HG03280 (cell line): Measurements from ENCODE around the gene CYTH3.
"Not testable (repeated sequence)": the region's sequence is repeated elsewhere in the genome, so short reads cannot be mapped to it uniquely, and the experiment has no call there.

Source experiments
- ATAC-seq: cut with Tn5 transposase; IDR thresholded peaks from one replicate; pipeline ENCODE4 v1.9.1; 2021; ENCODE audit warnings: mild to moderate bottlenecking, moderate library complexity; ENCODE audit not compliant: unreplicated experiment

Gene CYTH3

DNA sequence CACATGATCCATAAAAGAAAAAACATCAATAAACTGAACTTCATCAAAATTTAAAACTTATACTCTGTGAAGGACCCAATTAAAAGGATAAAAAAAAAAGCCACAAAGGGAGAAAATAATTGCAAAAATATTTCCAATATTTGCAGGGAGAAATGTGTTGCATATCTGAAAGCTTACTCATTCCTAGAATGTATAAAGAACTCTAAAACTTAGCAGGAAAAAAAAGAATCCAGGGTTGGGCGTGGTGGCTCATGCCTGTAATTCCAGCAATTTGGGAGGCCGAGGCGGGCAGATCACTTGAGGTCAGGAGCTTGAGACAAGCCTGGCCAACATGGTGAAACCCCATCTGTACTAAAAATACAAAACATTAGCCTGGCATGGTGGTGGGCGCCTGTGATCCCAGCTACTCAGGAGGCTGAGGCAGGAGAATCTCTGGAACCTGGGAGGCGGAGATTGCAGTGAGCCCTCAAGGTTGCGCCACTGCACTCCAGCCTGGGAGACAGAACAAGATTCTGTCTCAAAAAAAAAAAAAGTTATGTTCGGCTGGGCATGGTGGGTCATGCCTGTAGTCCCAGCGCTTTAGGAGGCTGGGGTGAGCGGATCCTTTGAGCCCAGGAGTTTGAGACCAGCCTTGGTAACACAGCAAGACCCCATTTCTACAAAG lies 11.1 kb upstream of the CYTH3 start:
- ATAC-seq = not testable (repeated sequence)

DNA sequence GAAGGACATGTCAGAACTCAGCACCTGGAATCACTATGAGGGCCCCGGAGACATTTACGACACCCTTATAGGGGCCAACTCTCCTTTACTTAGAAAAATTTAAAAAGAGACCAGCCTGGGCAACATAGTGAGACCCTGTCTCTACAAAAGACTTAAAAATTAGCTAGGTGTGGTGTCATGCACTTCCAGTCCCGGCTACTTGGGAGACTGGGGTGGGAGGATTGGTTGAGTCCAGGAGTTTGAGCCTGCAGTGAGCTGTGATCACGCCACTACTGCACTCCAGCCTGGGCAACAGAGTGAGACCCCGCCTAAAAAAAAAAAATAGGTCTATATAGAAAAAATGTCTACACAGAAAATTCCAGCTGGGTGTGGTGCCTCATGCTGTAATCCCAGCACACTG lies 7.5 kb upstream of the CYTH3 start:
- ATAC-seq = no peak

DNA sequence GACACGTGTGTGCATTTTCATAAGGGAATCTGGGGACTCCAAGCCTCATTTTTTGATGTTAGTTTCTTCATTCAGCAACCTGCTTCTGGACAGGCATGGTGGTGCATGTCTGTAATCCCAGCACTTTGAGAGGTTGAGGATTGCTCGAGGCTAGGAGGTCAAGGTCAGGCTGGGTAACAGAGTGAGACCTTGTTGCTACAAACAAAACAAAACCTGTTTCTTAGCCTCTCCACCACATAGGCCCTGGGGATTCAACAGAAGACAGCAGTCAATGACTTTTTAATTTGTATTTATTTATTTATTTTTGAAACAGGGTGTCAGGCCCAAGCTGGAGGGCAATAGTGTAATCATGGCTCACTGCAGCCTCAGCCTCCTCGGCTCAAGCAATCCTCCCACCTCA lies 6.9 kb upstream of the CYTH3 start:
- no peak for ATAC-seq

DNA sequence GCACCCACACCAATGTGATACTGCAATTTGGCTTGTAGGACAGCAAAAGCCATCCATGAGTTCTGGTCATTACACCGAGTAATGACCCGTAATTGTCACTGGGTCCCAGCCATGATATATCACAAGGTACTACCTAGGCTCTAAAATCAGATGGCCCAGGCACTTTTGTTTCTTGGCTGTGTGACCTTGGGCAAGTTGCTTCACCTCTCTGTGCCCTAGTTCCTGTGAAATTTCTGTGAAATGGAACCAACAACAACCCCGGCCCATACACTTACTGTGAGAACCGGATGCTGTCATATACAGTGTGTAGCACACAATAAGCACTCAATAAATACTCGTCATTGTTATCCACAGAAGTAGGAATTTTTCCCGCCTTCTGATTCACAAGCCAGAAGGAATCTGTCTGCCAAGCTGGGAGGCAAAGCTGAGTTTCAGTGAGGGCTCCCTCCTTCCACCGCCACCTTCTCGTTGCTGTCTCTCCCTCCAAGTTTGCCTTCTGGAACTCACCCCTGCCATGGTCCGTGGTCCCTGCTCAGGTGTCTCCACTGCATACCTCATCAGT lies 6.4 kb upstream of the CYTH3 start:
- no peak for ATAC-seq

DNA sequence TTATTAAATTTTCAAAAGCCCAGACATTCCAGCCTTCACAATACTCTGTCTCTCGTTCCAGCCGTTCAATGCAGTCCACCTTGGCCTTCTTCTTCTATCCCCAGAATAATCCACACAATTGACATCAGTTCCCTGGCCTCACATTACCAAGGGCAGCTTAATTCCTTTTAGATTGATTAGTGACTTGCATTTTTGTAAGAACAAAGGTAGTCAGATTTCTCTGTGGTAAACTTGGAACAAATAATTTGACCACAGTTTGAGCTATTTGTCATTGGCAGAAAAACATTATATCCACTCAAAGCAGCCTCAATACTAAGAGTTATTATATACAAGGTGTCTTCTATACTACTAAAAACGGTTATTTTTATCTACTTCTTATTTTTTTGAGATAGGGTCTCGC lies 5.1 kb upstream of the CYTH3 start:
- ATAC-seq = no peak

DNA sequence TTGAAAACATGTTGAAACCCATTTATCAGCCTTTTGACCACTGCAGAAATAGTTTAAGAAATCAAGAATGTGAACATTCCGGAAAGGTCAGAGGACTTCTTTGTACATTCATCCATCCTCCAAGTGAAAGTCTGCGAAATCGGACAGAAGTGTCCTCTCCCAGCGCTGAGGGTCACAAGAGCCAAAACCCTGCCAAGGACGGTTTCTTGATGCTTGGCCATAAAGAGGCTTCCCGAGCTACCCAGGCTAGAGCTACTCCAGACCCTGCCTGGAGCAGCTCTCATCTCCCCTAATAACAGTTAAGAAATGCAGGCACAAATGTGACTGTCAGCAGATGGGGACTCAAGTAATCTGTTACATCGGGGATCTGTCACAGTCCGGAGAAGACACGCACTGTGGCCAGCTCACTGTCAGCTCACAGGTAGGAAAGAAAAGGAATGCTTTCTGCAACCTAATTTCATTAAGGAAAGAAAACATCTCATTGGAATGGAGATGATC lies 4.5 kb upstream of the CYTH3 start:
- ATAC-seq = no peak

DNA sequence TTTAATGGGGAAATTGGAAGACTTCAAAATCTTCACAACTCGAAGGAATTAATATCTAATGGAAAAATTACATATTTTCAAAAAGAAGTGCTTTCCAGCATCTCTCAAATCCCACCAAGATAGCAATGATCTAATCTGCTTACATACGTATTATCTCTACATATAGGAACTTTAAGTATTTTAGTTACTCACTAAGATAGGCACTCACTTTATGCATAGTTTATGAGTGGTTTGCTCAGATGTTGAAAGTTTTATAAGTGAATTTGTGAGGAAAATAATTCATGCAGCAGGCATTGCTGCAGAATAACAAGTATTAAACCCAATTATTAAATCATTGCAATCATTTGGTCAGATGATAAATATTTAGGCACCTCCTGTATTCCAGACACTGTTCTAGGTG lies 2.3 kb upstream of the CYTH3 start:
- ATAC-seq = no peak

DNA sequence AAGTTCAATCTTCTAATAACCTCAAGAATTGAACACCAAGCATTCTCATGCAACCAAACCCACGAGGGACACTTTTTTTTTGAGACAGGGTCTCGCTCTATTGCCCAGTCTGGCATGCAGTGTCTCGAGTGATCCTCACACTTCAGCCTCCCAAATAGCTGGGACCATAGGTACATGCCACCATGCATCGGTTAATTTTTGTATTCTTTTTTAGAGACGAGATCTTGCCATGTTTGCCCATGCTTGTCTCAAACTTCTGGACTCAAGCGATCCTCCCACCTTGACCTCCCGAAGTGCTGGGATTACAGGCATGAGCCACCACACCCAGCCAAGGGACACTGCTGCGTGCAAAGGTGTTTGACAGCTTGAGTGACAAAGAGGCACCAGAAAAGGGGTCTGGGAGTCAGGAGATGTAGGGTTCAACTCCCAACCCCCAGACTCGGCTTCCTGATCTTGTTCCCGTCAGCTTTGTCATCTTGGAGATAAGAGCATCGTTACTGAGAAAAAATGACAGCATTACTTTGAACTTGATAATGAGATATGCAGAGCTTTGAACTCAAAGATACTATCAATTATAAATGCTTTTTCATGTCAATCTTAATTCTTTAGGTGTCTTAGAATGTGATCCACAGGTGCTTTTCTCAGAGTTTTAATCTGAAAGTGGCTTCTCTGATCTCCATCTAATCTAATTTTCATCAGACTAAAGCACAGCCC lies 1.6 kb upstream of the CYTH3 start:
- ATAC-seq = no peak

DNA sequence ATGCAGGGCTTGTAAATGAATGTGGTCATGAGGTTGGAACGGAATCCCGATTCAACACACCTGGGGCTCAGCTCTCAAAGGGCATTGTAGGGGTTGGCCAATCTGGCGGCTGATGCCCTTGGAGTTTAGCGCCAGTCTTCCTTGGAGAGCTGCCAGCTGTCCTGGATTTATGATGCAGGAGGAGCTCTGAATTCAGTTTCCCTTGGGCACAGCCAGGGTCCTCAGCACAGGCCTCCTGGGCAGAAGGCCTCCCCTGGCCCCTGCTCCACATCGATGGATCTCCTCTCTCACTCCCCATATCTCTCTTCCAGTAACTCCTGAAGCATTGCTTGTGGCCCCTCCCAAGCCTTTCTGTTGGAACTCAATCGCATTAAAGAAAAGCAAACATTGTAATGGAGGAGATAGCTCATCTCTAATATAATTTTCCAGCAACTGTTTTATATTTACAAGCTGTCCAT lies 985 bp upstream of the CYTH3 start:
- ATAC-seq = no peak

DNA sequence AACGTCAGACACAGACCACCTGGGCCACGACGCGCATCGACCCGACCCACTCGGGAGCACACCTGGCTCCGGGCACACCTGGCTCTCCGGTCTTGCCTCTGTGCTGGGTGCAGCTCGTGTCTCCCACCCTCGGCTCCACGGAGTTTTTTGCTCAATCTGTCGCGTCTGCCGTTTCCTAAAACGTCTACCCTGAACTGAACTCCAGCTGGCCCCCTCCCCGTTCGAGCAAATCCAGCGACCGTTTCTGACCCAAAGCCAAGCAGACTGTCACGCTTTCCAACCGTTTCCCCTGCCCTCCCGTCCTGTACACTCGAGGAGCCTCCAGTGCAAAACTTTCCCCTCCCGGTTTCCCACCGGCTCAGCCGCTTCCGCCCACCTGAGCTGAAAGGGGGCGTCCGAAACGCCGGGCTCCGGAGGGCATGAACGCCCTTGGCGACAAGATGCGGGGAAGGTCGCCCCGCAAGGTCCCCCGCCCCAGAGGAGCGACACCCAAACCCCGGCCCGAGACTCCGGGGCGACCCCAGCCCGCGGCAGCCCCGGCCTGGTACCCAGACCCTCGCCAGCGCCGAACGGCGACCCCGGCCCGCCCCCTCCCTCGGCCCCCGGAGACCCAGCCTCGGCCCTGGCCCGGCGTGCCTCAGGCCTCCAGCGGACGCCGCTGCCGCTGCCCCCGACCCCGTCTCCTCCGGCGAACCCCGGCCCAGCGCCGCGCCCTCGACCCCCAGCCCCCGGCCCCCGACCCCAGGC lies 557 bp downstream of the CYTH3 start:
- ATAC-seq = no peak

DNA sequence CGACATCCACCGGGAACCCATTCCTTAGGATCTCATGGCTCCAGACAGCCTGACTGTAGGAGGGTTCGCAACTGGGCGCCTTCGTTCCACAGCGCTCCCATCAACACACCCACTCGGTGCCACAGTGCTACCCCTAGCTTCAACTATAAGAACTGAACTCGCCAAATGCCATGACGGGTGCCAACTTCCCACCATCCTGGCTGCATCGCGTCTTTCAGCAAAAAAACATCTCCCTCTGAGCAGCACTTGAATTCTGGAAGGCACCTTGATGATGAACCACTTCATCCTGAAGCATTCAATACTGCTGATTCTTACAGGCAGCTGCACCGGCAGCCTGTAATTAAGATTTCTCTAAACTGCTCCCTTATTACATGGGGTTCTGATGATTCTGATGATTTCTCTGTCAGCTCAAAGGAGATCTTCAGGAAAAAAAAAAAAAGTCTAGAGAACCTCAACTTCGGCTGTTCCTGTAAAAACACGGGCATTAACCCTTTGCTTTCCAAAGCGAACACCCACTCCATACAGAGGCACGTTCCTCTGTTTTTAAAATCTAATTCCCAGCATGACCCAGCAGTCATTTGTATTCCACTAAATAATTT lies 1.3 kb downstream of the CYTH3 start:
- no peak for ATAC-seq

DNA sequence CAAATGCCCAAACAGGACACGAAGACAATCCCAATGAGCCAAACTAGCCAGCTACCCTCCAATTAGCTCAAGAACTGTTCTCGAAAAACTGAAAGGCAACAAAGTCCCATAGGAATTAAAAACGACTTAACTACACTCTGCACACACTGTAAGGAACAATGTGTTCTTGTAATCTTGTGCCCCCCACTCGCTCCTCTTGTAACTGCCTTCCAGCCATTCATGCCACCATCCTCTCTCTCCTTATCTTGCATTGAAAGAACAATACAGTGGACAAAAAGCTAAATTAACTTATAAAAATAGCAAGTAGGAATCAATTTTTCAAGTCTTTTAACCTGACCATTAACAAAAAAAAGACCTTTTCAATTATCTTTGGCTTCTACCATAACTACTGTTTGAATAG lies 2.9 kb downstream of the CYTH3 start:
- ATAC-seq = no peak

DNA sequence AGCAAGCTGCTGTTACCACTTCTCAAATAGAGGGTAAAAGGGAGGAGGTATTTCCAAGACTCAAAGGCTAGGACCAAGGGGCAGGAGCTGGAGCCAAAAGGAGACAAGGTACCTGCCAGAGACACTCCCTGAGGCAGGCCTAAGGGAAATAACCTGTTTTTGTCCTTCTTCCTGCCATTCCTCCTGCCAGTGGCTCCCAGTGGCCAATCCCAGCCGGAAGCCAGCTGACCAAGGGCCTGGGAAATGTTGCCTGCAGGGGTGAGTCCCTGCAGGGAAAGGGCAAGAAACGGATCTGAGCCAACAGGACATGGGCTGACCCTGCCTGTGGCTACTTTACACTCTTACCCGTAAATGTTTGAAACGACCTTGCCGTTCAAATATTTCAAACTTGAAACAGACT lies 3.5 kb downstream of the CYTH3 start:
- ATAC-seq = no peak

DNA sequence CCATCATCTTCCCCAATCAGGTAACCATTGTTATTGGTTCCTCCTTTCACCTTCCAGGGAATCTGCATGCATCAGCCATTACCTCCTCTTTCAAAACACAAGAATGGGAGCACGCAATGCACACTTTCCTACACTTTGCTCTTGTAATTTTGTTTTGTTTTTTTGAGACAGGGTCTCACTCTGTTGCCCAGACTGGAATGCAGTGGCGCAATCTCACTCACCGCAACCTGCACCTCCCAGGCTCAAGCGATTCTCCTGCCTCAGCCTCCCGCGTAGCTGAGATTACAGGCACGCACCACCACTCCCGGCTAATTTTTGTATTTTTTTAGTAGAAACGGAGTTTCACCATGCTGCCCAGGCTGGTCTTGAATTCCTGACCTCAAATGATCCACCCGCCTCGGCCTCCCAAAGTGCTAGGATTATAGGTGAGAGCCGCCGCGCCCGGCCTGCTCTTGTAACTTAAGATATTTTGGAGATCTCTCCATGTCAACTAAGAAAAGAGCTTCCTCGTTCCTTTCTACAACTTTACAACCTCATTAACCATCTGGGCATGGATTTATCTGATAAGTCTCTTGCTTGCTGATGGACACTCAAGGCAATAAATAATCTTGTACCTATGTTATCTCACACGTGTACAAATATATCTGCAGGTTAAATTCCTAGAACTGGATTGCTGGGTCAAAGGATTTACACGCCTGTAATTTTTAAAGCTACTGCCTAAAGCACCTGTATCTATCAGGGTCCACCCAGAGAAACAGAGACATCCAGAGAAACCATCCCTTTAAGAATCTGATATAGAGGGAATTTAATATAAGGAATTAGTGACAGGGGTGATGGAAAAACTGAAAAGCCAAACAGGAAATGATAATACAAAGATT lies 4.2 kb downstream of the CYTH3 start:
- ATAC-seq = no peak

DNA sequence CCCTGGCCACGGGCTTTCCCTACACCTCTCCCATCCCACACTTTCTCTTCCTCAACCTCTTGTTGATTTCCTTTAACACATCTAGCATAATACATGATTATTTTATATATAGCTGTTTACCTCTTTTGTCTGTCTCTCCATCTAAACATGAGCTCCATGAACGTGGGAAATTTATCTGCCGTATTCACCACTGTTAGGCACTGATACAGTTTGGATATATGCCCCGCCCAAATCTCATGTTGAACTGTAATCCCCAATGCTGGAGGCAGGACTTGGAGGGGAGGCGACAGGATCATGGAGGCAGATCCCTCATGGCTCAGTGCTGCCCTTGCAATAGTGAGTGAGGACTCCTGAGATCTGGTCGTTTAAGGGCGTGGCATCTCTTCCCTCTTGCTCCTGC lies 5.7 kb downstream of the CYTH3 start:
- ATAC-seq = no peak

DNA sequence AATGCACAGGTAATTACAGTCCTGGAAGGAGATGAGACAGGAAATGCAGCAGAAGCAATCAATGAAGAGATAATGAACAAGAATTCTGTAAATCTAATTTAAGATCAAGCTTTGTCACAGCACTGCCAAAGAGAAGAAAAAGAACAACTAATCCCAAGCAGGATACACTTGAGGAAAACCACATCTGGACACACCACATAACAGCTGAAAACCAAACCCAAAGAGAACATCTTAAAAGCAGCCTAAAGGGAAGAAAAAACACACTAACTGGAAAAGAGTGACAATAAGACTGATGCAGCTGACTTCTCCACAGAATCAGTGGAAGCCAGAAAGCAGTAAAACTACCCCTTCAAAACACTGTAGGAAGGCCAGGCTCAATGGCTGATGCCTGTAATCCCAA lies 10.2 kb downstream of the CYTH3 start:
- no peak for ATAC-seq

DNA sequence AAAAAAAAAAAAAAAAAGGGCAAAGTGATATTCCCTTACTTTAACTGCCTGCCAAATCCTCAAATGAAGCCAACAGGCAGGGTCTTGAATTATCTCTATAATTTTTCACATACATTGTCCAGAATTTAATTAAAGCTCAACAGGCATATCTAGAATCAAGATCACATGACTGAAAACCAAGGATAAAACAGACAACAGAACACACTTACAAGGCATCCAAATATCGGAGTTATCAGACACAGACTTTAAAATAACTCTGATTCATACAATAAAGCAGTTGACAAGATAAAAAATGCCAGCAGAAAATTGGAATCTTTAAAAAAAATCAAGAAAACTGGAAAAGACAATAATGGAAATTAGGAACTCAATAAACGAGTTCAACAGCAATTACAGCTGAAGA lies 10.7 kb downstream of the CYTH3 start:
- ATAC-seq = no peak

DNA sequence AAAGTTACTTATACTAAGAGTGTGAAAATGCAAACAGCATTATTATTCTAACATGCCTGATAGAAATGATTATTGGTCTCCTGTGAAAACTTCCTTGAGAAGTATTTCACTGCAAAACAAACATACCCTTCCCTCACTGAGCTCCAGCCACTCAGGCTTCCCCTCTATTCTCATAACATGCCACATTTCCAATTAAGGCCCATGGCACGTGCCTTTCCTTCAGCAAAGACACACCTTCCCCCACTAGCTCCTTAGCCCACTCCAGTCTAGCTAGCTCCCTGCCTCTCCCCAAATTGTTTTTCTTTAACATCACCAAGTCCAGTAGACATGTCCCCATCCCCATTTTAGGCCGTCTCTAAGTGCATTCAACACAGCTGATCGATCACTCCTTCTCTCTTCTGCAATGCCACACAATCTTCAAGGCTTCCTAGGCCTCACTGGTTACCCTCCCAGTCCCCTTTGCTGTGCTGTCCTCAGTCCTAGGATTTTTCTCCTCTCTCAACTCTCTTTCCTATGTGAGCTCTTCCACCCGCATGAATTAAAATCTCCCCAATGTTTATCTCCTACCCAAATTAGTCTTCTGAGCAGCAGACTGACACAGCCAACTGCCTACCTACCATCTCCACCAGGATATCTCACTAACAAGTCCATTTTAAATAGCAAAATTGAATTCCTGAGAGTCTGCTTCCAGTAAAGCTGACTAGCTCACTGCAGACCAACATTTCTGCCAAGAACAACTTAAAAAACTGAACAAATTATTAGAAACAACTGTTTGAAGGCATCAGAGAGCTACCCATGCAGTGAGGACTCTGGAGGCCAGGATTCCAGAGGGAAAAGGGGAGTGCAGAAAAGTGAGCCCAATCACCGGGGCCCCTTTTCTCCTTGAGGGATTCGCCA lies 11.9 kb downstream of the CYTH3 start:
- no peak for ATAC-seq

DNA sequence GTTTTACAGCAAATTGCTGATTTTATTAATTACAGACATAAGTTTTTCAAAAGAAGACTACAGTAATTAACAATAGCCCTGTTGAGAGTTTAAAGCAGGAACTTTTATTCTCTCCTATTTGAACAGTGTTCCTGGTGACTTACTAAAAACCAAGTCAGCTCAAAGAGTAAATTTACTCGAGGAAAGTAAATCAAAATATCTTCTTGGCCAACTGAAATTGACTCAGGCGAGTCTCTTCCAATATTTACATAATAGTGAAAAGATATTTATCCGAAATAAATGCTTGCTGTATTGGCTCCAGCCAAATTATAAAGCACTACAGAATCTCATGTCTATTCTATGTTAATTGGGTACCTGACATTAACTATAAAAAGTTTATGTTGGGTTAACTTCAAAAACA lies 13.2 kb downstream of the CYTH3 start:
- ATAC-seq = no peak
